C4-2B (cell line): ENCODE results near the gene ADGRD1.
"Not testable (repeated sequence)": the region's sequence is repeated elsewhere in the genome, so short reads cannot be mapped to it uniquely, and the experiment has no call there.

Experiments used
- CTCF ChIP-seq: fragments of 450-650 bp; conservative IDR thresholded peaks from 2 replicates; pipeline ENCODE4 v1.5.1; 2017; ENCODE audit warnings: mild to moderate bottlenecking
- ZFX ChIP-seq: fragments of 450-650 bp; IDR thresholded peaks from 2 replicates; pipeline ENCODE4 v1.6.1; 2017

- not testable (repeated sequence) for TF ChIP-seq CTCF, ZFX
Observed at GRCh38 chr12:130904936-130905455, 48.7 kb upstream of the ADGRD1 start.
